HFF-Myc (cell line): ENCODE data around the gene PCSK4.

Experiments used
- DNase-seq: peaks from one replicate; pipeline ENCODE4 v3.0.0-alpha.2; 2011; ENCODE audit warnings: low read depth; ENCODE audit errors: extremely low read depth
- H3K4me3 ChIP-seq: replicated peaks from 2 replicates; pipeline ENCODE4 v1.5.1; 2011; ENCODE audit warnings: low read depth, mild to moderate bottlenecking, control low read depth, low read length
- CTCF ChIP-seq: IDR thresholded peaks from 2 replicates; pipeline ENCODE4 v1.5.1; 2012; ENCODE audit warnings: mild to moderate bottlenecking, low read depth, low read length, control low read depth; ENCODE audit errors: missing control alignments

Gene PCSK4

GRCh38 chr19:1496714-1497577, 6.8 kb upstream of the PCSK4 start:
- no peak for TF ChIP-seq CTCF
- no peak overlapping the region for H3K4me3 ChIP-seq
- DNase-seq: no peak

GRCh38 chr19:1495799-1496713, 5.9 kb upstream of the PCSK4 start:
- H3K4me3 ChIP-seq: no peak overlapping the region
- no peak for TF ChIP-seq CTCF
- no peak for DNase-seq

- no peak for TF ChIP-seq CTCF
- no peak for DNase-seq
- no peak overlapping the region for H3K4me3 ChIP-seq
Measured at GRCh38 chr19:1495051-1495798, 5.1 kb upstream of the PCSK4 start.

GRCh38 chr19:1494115-1494815, 4.1 kb upstream of the PCSK4 start:
- no peak overlapping the region for H3K4me3 ChIP-seq
- no peak for TF ChIP-seq CTCF
- DNase-seq: no peak

- TF ChIP-seq CTCF: no peak
- no peak overlapping the region for H3K4me3 ChIP-seq
- DNase-seq: no peak
Measured at GRCh38 chr19:1492474-1493006, 2.4 kb upstream of the PCSK4 start.

GRCh38 chr19:1491849-1492170, 1.7 kb upstream of the PCSK4 start:
- no peak for DNase-seq
- TF ChIP-seq CTCF: no peak
- H3K4me3 ChIP-seq: no peak overlapping the region
